Measurements from ENCODE around the gene TMEM175.
"Not testable (repeated sequence)": the region's sequence is repeated elsewhere in the genome, so short reads cannot be mapped to it uniquely, and the experiment has no call there.

The TMEM175 gene

GRCh38 chr4:918591-918990 lies 13.7 kb upstream of the TMEM175 start:
- DNase-seq, result not testable (repeated sequence)

GRCh38 chr4:919004-919680 lies 13.1 kb upstream of the TMEM175 start:
- DNase-seq, result not testable (repeated sequence)

GRCh38 chr4:921830-922331 lies 10.4 kb upstream of the TMEM175 start:
- no peak for DNase-seq

GRCh38 chr4:924107-925096 lies 7.9 kb upstream of the TMEM175 start:
- DNase-seq, result no peak

GRCh38 chr4:925171-925570 lies 7.1 kb upstream of the TMEM175 start:
- no peak for DNase-seq

- no peak for DNase-seq
These were observed 6.3 kb upstream of the TMEM175 start for GRCh38 chr4:925771-926500.

- DNase-seq, result no peak
These were observed 5.7 kb upstream of the TMEM175 start for GRCh38 chr4:926538-926937.

- DNase-seq, result not testable (repeated sequence)
These were observed 4.7 kb upstream of the TMEM175 start for GRCh38 chr4:927566-927965.

- DNase-seq, result no peak
These were observed 3.0 kb upstream of the TMEM175 start for GRCh38 chr4:929096-929765.

- DNase-seq, result no peak
These were observed 2.2 kb upstream of the TMEM175 start for GRCh38 chr4:930028-930551.

GRCh38 chr4:930827-931193 lies 1.4 kb upstream of the TMEM175 start:
- DNase-seq, result no peak

- no peak for DNase-seq
These were observed 883 bp upstream of the TMEM175 start for GRCh38 chr4:931194-931959.

GRCh38 chr4:932713-933070 lies 432 bp downstream of the TMEM175 start:
- DNase-seq, result no peak

GRCh38 chr4:939508-939907 lies 7.2 kb downstream of the TMEM175 start:
- DNase-seq, result not testable (repeated sequence)

- DNase-seq, result no peak
These were observed 13.2 kb downstream of the TMEM175 start for GRCh38 chr4:945274-946102.

- no peak for DNase-seq
These were observed 13.8 kb downstream of the TMEM175 start for GRCh38 chr4:946103-946450.

GRCh38 chr4:946517-947471 lies 14.5 kb downstream of the TMEM175 start:
- no peak for DNase-seq

- no peak for DNase-seq
These were observed 15.3 kb downstream of the TMEM175 start for GRCh38 chr4:947491-947971.

Measured in NCI-H2227 treated with DMSO at 0.1 percent for 48 hours (cell line).